AG10803 (cell line): Measurements from ENCODE around the gene PRICKLE2.

Experiments used
- DNase-seq: peaks from one replicate; pipeline ENCODE4 v3.0.0; 2010; ENCODE audit warnings: low read depth
- H3K4me3 ChIP-seq: 2 replicates; pipeline ENCODE4 v1.5.1; 2011; ENCODE audit warnings: mild to moderate bottlenecking, low read length, control low read depth
- CTCF ChIP-seq: conservative IDR thresholded peaks from 2 replicates; pipeline ENCODE4 v1.5.1; 2011; ENCODE audit warnings: mild to moderate bottlenecking, low read length, control low read depth, inconsistent platforms

Gene PRICKLE2

GRCh38 chr3:64220161-64220914 lies 4.9 kb downstream of the PRICKLE2 start:
- no peak overlapping the region; the same call in 1 of the 2 replicates for H3K4me3 ChIP-seq
- no peak for TF ChIP-seq CTCF
- peak; percentile 73 for DNase-seq

GRCh38 chr3:64218746-64219145 lies 6.5 kb downstream of the PRICKLE2 start:
- no peak for DNase-seq
- no peak for TF ChIP-seq CTCF
- no peak overlapping the region for H3K4me3 ChIP-seq

GRCh38 chr3:64218329-64218728 lies 6.9 kb downstream of the PRICKLE2 start:
- no peak for DNase-seq
- no peak for TF ChIP-seq CTCF
- no peak overlapping the region for H3K4me3 ChIP-seq

GRCh38 chr3:64216274-64217147 lies 8.8 kb downstream of the PRICKLE2 start:
- H3K4me3 ChIP-seq, result peak overlapping the region; percentile 10; the same call in 1 of the 2 replicates
- DNase-seq, result peak; percentile 58
- TF ChIP-seq CTCF, result no peak

- no peak for DNase-seq
- H3K4me3 ChIP-seq, result no peak overlapping the region
- TF ChIP-seq CTCF, result no peak
Observed at GRCh38 chr3:64215559-64215958, 9.7 kb downstream of the PRICKLE2 start.

GRCh38 chr3:64215103-64215502 lies 10.2 kb downstream of the PRICKLE2 start:
- no peak for TF ChIP-seq CTCF
- H3K4me3 ChIP-seq, result no peak overlapping the region; the same call in 1 of the 2 replicates

More at GRCh38 chr3:64215103-64215502, 10.2 kb downstream of the PRICKLE2 start:
- DNase-seq, result no peak
